Measurements from ENCODE around the gene MRPS27.
A peak's percentile ranks its signal among the peaks of the same experiment; 100 is the strongest.
"Not testable (repeated sequence)": the region's sequence is repeated elsewhere in the genome, so short reads cannot be mapped to it uniquely, and the experiment has no call there.

MRPS27 gene

GRCh38 chr5:72194846-72195245 is 125.2 kb downstream of the MRPS27 start:
- DNase-seq = peak; percentile 27

- no peak for DNase-seq
These were observed 128.6 kb downstream of the MRPS27 start for GRCh38 chr5:72191404-72191803.

- DNase-seq = no peak
These were observed 130.9 kb downstream of the MRPS27 start for GRCh38 chr5:72189146-72189545.

- DNase-seq = no peak
These were observed 131.9 kb downstream of the MRPS27 start for GRCh38 chr5:72188166-72188565.

- DNase-seq = peak; percentile 33
These were observed 132.5 kb downstream of the MRPS27 start for GRCh38 chr5:72187388-72188075.

DNA sequence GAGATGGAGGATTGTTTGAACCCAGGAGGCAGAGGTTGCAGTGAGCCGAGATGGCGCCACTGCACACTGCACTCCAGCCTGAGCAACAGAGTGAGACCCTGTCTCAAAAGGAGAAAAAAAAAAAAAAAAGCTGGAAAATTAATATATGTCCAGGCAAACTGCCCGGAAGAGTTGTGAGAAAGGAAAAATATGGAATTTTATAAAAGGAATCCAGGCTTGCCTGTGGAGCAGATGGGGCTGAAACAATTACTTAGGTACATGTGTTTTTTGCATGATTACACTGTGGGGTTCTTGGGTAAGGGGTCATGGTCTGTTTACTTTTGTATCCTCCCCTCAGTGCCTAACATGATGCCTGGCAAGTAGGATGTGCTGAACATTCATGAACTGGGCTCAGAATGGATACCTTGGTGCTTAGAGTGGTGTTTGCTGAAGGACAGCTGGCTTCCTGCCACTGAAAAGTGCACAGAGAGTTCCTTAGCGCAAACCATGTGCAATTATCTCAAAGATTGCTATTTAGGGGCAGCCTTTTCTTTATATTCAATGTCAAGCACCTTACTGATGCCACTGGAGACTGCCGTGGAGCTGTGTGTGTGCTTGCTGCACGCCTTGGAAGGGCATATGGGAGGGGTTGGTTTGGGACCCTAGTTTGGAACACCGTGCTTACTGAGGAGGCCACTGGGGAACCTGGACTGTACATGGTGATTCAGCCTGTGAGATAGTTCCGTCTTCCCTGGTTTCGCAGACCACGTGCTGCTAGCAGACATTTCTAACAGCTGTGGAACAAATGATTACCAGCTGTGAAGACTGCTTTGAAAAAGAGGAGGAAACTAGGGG is 134.3 kb downstream of the MRPS27 start:
- no peak for DNase-seq

DNA sequence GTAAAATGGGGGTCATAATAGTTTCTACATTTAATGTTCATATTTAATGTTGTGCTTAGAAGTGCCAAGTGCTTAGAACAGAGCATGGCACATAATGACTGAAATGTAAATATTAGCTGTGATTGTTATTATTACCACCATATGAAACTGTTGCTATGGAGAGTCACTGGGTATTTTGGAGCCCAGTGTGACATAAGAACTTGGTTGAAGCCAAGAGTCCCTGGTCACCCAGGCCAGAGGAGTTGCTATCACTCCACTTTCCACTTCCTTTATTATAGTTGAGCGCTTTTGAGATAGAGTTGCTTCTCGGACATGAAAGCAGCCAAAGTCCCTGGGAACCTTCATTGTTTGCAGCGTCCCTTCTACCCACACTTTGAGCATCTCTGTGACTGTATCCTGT is 135.6 kb downstream of the MRPS27 start:
- peak; percentile 9 for DNase-seq

DNA sequence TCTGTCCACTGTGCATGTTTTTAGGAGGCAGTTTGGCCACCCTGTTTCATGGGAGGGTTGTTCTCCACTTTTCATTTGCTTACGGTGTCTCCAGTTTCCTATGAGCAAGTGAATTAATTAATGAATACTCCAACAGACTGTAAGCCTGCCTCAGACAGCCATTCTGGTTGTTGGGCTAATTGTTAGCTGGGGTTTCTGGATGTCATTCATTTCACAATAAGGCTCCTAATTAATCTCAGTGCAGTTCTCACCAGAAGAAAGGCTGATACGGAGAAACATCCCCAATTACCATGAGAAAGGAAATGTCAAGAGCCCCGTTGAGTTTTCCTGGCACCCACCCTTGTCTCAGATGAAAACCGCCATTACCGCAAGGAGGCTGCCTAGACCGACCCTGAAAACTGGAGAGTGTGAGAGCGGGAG is 136.9 kb downstream of the MRPS27 start:
- DNase-seq = no peak

GRCh38 chr5:72182686-72183085 is 137.4 kb downstream of the MRPS27 start:
- DNase-seq = no peak

DNA sequence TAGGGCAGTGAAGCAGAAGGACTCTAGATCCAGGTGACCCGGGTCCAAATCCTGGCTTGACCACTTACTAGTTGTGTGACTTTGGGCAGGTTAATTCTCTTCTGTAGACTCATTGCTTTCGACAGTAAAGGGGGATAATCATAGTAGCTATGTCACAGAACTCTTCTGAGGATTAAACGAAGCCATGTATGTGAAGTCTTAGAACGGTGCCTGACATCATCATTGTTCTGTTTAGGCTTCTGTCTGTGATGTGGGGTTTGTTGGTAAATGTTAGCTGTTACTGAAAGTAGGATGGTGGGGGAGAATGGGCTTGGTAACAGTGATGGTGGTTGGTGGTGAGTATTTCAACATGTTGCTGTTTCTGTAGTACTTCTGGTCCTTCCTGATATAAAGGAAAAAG is 139.1 kb downstream of the MRPS27 start:
- no peak for DNase-seq

DNA sequence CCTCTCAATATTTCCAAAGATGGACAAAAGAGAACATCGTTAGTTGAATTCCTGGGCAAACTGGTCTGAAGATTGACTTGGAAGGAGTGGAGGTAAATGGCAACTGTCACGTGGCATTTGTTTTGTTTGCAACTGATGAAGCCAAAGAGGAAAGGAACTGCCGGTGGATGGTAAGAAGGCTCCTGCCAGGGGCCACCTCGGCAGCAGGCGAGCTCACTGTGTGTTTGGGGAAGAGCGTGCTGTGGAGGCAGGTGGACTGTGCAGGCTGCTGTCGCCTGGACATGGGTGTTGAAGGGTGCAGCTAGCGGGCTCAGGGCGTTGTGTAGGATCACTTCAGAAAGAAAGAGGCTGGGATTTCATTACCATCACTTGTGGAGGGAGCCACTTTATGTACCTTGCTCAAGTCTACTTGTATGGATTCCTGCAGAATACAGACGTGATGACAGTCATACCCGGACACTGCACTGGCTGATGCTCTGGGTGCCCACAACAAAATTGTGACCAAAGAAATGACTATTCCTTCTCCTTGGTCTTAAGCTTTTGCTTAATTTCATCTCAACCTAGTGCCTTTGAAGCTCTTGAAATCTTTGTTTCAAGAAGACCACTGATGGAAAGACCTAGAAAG is 140.1 kb downstream of the MRPS27 start:
- no peak for DNase-seq

GRCh38 chr5:72179028-72179815 is 140.8 kb downstream of the MRPS27 start:
- no peak for DNase-seq

DNA sequence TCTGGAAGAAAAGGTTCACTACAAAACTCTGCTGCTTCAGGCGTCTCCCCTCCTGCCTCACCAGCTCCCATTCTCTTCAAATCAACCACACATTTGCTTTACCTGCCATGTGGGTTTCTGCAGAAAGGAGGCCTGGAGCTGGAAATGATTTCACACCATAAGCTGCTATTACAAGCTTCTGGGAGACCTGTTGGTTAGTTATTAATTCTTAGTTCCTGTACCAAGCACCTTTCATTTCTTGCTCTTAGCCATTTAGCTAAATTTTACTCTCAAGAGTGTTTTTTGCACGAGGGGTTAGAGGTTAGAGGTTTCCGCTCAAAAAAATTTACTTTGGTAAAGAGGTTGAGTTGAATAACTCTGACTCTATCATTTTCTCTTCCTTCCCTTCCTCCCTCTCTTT is 142.5 kb downstream of the MRPS27 start:
- no peak for DNase-seq

GRCh38 chr5:72172786-72173185 is 147.3 kb downstream of the MRPS27 start:
- no peak for DNase-seq

GRCh38 chr5:72171667-72172066 is 148.4 kb downstream of the MRPS27 start:
- DNase-seq = no peak

DNA sequence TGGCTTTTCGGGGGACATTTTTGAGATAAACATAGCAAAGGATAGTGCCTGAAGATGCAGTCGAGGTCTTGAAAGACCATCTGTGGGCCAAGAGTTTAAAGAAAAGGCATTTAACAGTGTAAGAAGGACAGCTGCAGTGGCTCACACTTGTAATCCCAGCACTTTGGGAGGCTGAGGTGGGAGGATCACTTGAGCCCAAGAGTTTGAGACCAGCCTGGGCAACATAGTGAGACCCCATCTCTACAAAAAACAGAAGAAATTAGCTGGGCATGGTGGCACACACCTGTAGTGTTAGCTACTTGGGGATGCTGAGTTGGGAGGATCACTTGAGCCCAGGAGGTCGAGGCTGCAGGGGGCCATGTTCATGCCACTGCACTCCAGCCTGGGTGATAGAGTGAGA is 148.9 kb downstream of the MRPS27 start:
- not testable (repeated sequence) for DNase-seq

- no peak for DNase-seq
These were observed 149.9 kb downstream of the MRPS27 start for GRCh38 chr5:72170101-72170500.

Measured in OCI-M1 (cell line).